Keratinocyte (primary cell): ENCODE data around the gene CHL1.

Experiments
- EZH2 ChIP-seq: IDR thresholded peaks from one replicate; pipeline ENCODE4 v1.6.1; 2012; ENCODE audit warnings: inconsistent platforms, mild to moderate bottlenecking, low read length, moderate library complexity
- TF ChIP-seq, protein P1 (sequence below), 3 experiments: IDR thresholded peaks in 1 of 3; conservative IDR thresholded peaks in 1 of 3; optimal IDR thresholded peaks in 1 of 3; 2 replicates in 2 of 3; 3 replicates in 1 of 3; pipeline versions ENCODE3 to v1.5.1; 2011; ENCODE audit warnings: low read length in 3 of 3, mild to moderate bottlenecking in 3 of 3, moderate library complexity in 2 of 3, control low read depth in 1 of 3, inconsistent platforms in 1 of 3; ENCODE audit not compliant: insufficient read depth in 2 of 3; ENCODE audit errors: extremely low read depth in 1 of 3

GRCh38 chr3:210669-211068 is 14.1 kb downstream of the CHL1 start:
- TF ChIP-seq, protein P1, sequence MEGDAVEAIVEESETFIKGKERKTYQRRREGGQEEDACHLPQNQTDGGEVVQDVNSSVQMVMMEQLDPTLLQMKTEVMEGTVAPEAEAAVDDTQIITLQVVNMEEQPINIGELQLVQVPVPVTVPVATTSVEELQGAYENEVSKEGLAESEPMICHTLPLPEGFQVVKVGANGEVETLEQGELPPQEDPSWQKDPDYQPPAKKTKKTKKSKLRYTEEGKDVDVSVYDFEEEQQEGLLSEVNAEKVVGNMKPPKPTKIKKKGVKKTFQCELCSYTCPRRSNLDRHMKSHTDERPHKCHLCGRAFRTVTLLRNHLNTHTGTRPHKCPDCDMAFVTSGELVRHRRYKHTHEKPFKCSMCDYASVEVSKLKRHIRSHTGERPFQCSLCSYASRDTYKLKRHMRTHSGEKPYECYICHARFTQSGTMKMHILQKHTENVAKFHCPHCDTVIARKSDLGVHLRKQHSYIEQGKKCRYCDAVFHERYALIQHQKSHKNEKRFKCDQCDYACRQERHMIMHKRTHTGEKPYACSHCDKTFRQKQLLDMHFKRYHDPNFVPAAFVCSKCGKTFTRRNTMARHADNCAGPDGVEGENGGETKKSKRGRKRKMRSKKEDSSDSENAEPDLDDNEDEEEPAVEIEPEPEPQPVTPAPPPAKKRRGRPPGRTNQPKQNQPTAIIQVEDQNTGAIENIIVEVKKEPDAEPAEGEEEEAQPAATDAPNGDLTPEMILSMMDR (optimal IDR thresholded peaks at IDR 0.05 in 1 of 3, IDR thresholded peaks at IDR 0.05 in 1 of 3, conservative IDR thresholded peaks at IDR 0.05 in 1 of 3; ENCODE audit: extremely low read depth in 1 of 3, insufficient read depth in 2 of 3, low read length in 3 of 3) = no peak
- TF ChIP-seq EZH2 = no peak
